Smooth muscle cell (in vitro differentiated cells): ENCODE measurements around the gene STMND1. TPM values are rescaled to one million over a fixed set of nuclear protein-coding genes. Genes with fewer than 3 reads are reported as not detected.

Source experiments
- DNase-seq: peaks from one replicate; lab custom pipeline; 2025; ENCODE audit not compliant: unreplicated experiment; lab: John Stamatoyannopoulos, UW
- H2AFZ ChIP-seq: fragments of 200-600 bp; sonication (generic); 2 replicates; pipeline ENCODE4 v1.6.0; 2016; ENCODE audit warnings: antibody characterized with exemption, low read depth, mild to moderate bottlenecking
- H3F3A ChIP-seq: fragments of 200-600 bp; sonication (generic); 2 replicates; pipeline ENCODE4 v1.6.0; 2017; ENCODE audit warnings: antibody characterized with exemption, low read depth
- H3K27ac ChIP-seq: fragments of 200-600 bp; sonication (generic); 2 replicates; pipeline ENCODE4 v1.5.1; 2016; ENCODE audit warnings: low read depth, mild to moderate bottlenecking
- H3K27me3 ChIP-seq: fragments of 200-600 bp; sonication (generic); 2 replicates; pipeline ENCODE4 v1.6.1; 2016; ENCODE audit warnings: low read depth, mild to moderate bottlenecking
- H3K36me3 ChIP-seq: fragments of 200-600 bp; sonication (generic); 2 replicates; pipeline ENCODE4 v1.5.1; 2016; ENCODE audit warnings: low read depth
- H3K4me1 ChIP-seq: fragments of 200-600 bp; sonication (generic); 2 replicates; pipeline ENCODE4 v1.5.1; 2016; ENCODE audit warnings: low read depth
- H3K4me2 ChIP-seq: fragments of 200-600 bp; sonication (generic); 2 replicates; pipeline ENCODE4 v1.6.0; 2016; ENCODE audit warnings: mild to moderate bottlenecking
- H3K4me3 ChIP-seq: fragments of 200-600 bp; sonication (generic); 2 replicates; pipeline ENCODE4 v1.5.1; 2016; ENCODE audit warnings: mild to moderate bottlenecking
- H3K79me2 ChIP-seq: fragments of 200-600 bp; sonication (generic); 2 replicates; pipeline ENCODE4 v1.6.0; 2016; ENCODE audit warnings: low read depth, mild to moderate bottlenecking
- H3K9ac ChIP-seq: fragments of 200-600 bp; sonication (generic); 2 replicates; pipeline ENCODE4 v1.6.0; 2016; ENCODE audit warnings: low read depth
- H3K9me3 ChIP-seq: fragments of 200-600 bp; sonication (generic); replicated peaks from 2 replicates; pipeline ENCODE4 v1.5.1; 2016; ENCODE audit warnings: low read depth
- H4K20me1 ChIP-seq: fragments of 200-600 bp; sonication (generic); 2 replicates; pipeline ENCODE4 v1.6.0; 2016; ENCODE audit warnings: low read depth
- WGBS: methylation state at CpG from one replicate; pipeline ENCODE4 v1.1.7; 2016; ENCODE audit warnings: low lambda C conversion rate; 5-methylcytosine and 5-hydroxymethylcytosine counted together
- polyA plus RNA-seq: library from polyadenylated mRNA; unstranded; fragments of >200 nt; fragmentation: Nextera tagmentation; extraction: Ambion mirVana; gene quantifications from 2 replicates; pipeline ENCODE4 v1.2.1, GENCODE V29; 2016
- total RNA-seq: library from RNA; depleted of rRNA; stranded (reverse); fragments of >200 nt; gene quantifications from 2 replicates; pipeline ENCODE4 v1.2.3, GENCODE V29; 2014
- TF ChIP-seq, protein P1 (sequence below): fragments of 200-600 bp; sonication (generic); IDR thresholded peaks from 2 replicates; pipeline ENCODE4 v1.5.1; 2017; ENCODE audit warnings: borderline replicate concordance, mild to moderate bottlenecking, antibody characterized with exemption; ENCODE audit not compliant: insufficient read depth, poor library complexity, severe bottlenecking

Gene STMND1
- total and polyA plus RNA-seq, 2 experiments from 2014 or later, result not detected

- no peak overlapping the region for H3K27ac ChIP-seq
- H3K9me3 ChIP-seq, result no peaks in the 10 kb centered on the region
- H3K4me3 ChIP-seq, result no peak overlapping the region
- 94% methylated on average over 8 of the region's 8 CpGs for WGBS
- H3K4me2 ChIP-seq, result no peak overlapping the region
- H3F3A ChIP-seq, result peaks cover 6% of the 10 kb centered on the region
- H3K4me1 ChIP-seq, result peaks cover 13% of the 10 kb centered on the region
- no peaks in the 10 kb centered on the region for H4K20me1 ChIP-seq
- no peaks in the 10 kb centered on the region for H3K79me2 ChIP-seq
- no peak for DNase-seq
- no peak overlapping the region for H3K9ac ChIP-seq
- peaks cover 36% of the 10 kb centered on the region for H3K27me3 ChIP-seq
- TF ChIP-seq, protein P1, sequence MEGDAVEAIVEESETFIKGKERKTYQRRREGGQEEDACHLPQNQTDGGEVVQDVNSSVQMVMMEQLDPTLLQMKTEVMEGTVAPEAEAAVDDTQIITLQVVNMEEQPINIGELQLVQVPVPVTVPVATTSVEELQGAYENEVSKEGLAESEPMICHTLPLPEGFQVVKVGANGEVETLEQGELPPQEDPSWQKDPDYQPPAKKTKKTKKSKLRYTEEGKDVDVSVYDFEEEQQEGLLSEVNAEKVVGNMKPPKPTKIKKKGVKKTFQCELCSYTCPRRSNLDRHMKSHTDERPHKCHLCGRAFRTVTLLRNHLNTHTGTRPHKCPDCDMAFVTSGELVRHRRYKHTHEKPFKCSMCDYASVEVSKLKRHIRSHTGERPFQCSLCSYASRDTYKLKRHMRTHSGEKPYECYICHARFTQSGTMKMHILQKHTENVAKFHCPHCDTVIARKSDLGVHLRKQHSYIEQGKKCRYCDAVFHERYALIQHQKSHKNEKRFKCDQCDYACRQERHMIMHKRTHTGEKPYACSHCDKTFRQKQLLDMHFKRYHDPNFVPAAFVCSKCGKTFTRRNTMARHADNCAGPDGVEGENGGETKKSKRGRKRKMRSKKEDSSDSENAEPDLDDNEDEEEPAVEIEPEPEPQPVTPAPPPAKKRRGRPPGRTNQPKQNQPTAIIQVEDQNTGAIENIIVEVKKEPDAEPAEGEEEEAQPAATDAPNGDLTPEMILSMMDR, result no peak
- no peaks in the 10 kb centered on the region for H3K36me3 ChIP-seq
- H2AFZ ChIP-seq, result no peak overlapping the region
Observed at GRCh38 chr6:17103715-17104114, 1.9 kb downstream of the STMND1 start.

DNA sequence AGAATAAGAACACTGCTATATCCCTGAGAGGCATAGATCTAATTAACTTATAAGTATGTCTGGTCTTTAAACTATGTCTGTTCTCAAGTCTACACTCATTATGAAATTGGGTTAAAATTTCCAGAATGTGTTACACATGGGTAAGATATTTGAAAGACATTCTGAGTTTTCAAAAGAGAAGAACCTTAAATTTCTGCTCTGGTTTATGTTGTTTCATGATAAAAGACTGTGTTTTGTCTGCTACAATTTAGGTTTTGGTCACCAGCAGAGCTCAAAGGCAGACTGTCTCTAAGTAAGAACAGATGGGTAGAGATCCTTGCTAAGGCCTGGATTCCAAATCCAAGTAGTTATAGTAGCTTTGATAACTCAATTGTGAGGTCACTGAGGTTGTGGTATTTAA, 6.0 kb downstream of the STMND1 start:
- H3K4me2 ChIP-seq, result peak overlapping the region; percentile 21
- H3K4me1 ChIP-seq, result no peaks in the 10 kb centered on the region
- TF ChIP-seq, protein P1, result no peak
- no peaks in the 10 kb centered on the region for H4K20me1 ChIP-seq
- H3K9ac ChIP-seq, result no peak overlapping the region
- H2AFZ ChIP-seq, result peak overlapping the region; percentile 4
- DNase-seq, result no peak
- H3K9me3 ChIP-seq, result no peaks in the 10 kb centered on the region
- H3K79me2 ChIP-seq, result no peaks in the 10 kb centered on the region
- H3K4me3 ChIP-seq, result no peak overlapping the region
- peaks cover 13% of the 10 kb centered on the region for H3K27me3 ChIP-seq
- H3F3A ChIP-seq, result no peaks in the 10 kb centered on the region
- peak overlapping the region; percentile 55 for H3K27ac ChIP-seq
- H3K36me3 ChIP-seq, result no peaks in the 10 kb centered on the region

DNA sequence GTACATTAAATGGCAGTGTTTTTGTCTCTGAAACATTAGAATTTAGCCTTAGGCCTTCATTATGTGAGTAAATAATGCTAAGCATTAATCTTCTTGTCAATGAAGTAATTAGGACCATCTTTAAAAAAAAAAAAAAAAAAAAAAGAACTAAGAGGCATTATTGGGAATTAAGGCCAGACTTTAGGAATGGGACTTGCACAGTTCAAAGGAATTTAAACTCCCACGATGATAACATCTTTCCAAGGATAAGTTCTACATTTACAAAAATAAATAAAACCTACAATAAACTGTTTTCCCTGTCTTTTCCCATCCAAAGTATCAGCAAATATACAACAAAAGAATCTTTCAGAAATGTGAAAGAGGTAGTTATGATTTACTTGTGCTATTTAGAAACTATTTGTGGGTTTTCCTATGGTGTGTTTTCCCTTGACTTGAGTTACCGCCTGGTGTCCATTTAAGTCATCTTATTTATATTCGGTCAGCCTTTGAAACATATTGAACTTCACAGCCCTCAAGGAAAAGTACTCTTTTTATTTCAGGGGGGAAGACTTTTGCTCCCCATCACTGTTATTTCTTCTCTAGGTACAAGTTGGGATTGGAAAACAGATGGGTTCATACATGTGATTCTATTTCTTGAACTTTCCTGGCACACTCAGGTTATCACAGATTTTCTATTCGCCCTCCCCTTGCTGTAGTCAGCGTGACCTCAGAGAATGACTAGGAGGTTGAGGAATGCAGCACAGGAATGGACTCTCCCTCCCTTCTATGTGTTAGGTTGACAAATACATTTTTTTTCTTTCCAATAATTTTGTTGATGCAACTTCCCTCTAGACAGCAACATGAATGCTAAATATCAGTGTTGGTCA, 13.6 kb downstream of the STMND1 start:
- H2AFZ ChIP-seq, result no peak overlapping the region
- H3K4me1 ChIP-seq, result peaks cover 9% of the 10 kb centered on the region
- WGBS, result 35% methylated on average over 5 of the region's 5 CpGs
- H3K27me3 ChIP-seq, result no peaks in the 10 kb centered on the region
- H4K20me1 ChIP-seq, result no peaks in the 10 kb centered on the region
- H3F3A ChIP-seq, result no peaks in the 10 kb centered on the region
- DNase-seq, result no peak
- peak overlapping the region; percentile 40 for H3K9ac ChIP-seq
- H3K4me3 ChIP-seq, result no peak overlapping the region
- H3K36me3 ChIP-seq, result no peaks in the 10 kb centered on the region
- TF ChIP-seq, protein P1, result no peak
- peak overlapping the region; percentile 75 for H3K27ac ChIP-seq
- H3K4me2 ChIP-seq, result peak overlapping the region; percentile 59
- H3K9me3 ChIP-seq, result no peaks in the 10 kb centered on the region
- H3K79me2 ChIP-seq, result no peaks in the 10 kb centered on the region

- H3K36me3 ChIP-seq, result no peaks in the 10 kb centered on the region
- peak overlapping the region; percentile 48 for H3K27ac ChIP-seq
- no peak overlapping the region for H3K9ac ChIP-seq
- no peak overlapping the region for H3K4me3 ChIP-seq
- no peak overlapping the region for H2AFZ ChIP-seq
- no peaks in the 10 kb centered on the region for H3K9me3 ChIP-seq
- TF ChIP-seq, protein P1, result no peak
- H3K79me2 ChIP-seq, result no peaks in the 10 kb centered on the region
- H4K20me1 ChIP-seq, result no peaks in the 10 kb centered on the region
- peak overlapping the region; percentile 47 for H3K4me2 ChIP-seq
- H3K4me1 ChIP-seq, result peaks cover 9% of the 10 kb centered on the region
- 62% methylated on average over 2 of the region's 2 CpGs for WGBS
- no peaks in the 10 kb centered on the region for H3F3A ChIP-seq
- DNase-seq, result no peak
- no peaks in the 10 kb centered on the region for H3K27me3 ChIP-seq
Observed at GRCh38 chr6:17116117-17116440, 14.2 kb downstream of the STMND1 start.
